ENCODE measurements around the gene FAM83E. TPM values are rescaled to one million over a fixed set of nuclear protein-coding genes. Genes with fewer than 3 reads are reported as not detected.
A peak's percentile ranks its signal among the peaks of the same experiment; 100 is the strongest.

Gene FAM83E
- total and polyA plus RNA-seq, 2 of the 8 experiments (the other 6 are each of a cell fraction or from before 2014, with no cell fraction given), result 1.8 to 5.3 TPM

- TF ChIP-seq CHD7 (IDR thresholded peaks at IDR 0.05; ENCODE audit: insufficient replicate concordance, low read length) (no peak), SRF (IDR thresholded peaks at IDR 0.05; ENCODE audit: low read depth, low read length) (no peak), CEBPB (IDR thresholded peaks at IDR 0.05; ENCODE audit: low read depth, low read length) (0 out of 2 replicates have a peak, but pooled peaks have one; percentile 9), RAD21 (IDR thresholded peaks at IDR 0.05 in 1 of 2, conservative IDR thresholded peaks at IDR 0.05 in 1 of 2; ENCODE audit: low read depth in 2 of 2, low read length in 2 of 2) (peak; percentile 57 to 71), KDM4A (IDR thresholded peaks at IDR 0.05; ENCODE audit: low read depth, low read length, severe bottlenecking) (peak; percentile 70), CBX8 (IDR thresholded peaks at IDR 0.05; ENCODE audit: borderline replicate concordance, low read depth, low read length) (no peak), RNF2 (IDR thresholded peaks at IDR 0.05; ENCODE audit: borderline replicate concordance, low read depth, low read length, missing control alignments, poor library complexity, severe bottlenecking) (no peak), TBP (IDR thresholded peaks at IDR 0.05; ENCODE audit: low read depth, low read length) (no peak), BACH1 (IDR thresholded peaks at IDR 0.05; ENCODE audit: low read length) (no peak), BCL11A (IDR thresholded peaks at IDR 0.05; ENCODE audit: low read depth in 2 of 2, low read length in 2 of 2) (no peak)
These were observed 26.0 kb downstream of the FAM83E start (continued) for GRCh38 chr19:48588670-48589401.
